A549 (cell line): ENCODE results near the gene MAP3K7CL.
"Not testable (repeated sequence)": the region's sequence is repeated elsewhere in the genome, so short reads cannot be mapped to it uniquely, and the experiment has no call there.

Experiments
- CHD2 ChIP-seq: fragments of 150-350 bp; IDR thresholded peaks from 2 replicates; pipeline ENCODE4 v1.6.1; 2014; ENCODE audit warnings: low read length; ENCODE audit not compliant: partially characterized antibody
- CTCF ChIP-seq: fragments of >200 bp; sonication (Bioruptor Twin); formaldehyde crosslinking; IDR thresholded peaks from 3 replicates; pipeline ENCODE4 v1.5.1; 2016
- JUNB ChIP-seq: fragments of >200 bp; sonication (Bioruptor Twin); formaldehyde crosslinking; IDR thresholded peaks from 2 replicates; pipeline ENCODE4 v1.6.1; 2016
- KDM5A ChIP-seq: fragments of 200-600 bp; sonication (generic); IDR thresholded peaks from 2 replicates; pipeline ENCODE4 v1.6.1; 2016; ENCODE audit warnings: antibody characterized with exemption, mild to moderate bottlenecking
- MYC ChIP-seq: IDR thresholded peaks from 2 replicates; pipeline ENCODE4 v1.6.1; 2012; ENCODE audit warnings: mild to moderate bottlenecking, inconsistent platforms, low read length, improper control_type of control experiment, borderline replicate concordance
- NR3C1 ChIP-seq: fragments of >200 bp; sonication (Bioruptor Twin); formaldehyde crosslinking; IDR thresholded peaks from 3 replicates; pipeline ENCODE4 v1.6.1; 2017
- POLR2A ChIP-seq: IDR thresholded peaks from 2 replicates; pipeline ENCODE4 v1.6.1; 2012; ENCODE audit warnings: mild to moderate bottlenecking, low read length
- RAD21 ChIP-seq, 2 experiments: fragments of >200 bp in 1 of 2; sonication (Bioruptor Twin) in 1 of 2; formaldehyde crosslinking in 1 of 2; IDR thresholded peaks in 1 of 2; conservative IDR thresholded peaks in 1 of 2; 2 replicates in 1 of 2; 3 replicates in 1 of 2; pipeline ENCODE4 v1.6.1; 2012 to 2018; ENCODE audit warnings: inconsistent platforms in 1 of 2
- RCOR1 ChIP-seq: fragments of 150-350 bp; IDR thresholded peaks from 2 replicates; pipeline ENCODE4 v1.6.1; 2014; ENCODE audit warnings: antibody characterized with exemption, low read length, low read depth
- TF ChIP-seq, protein P1 (sequence below): IDR thresholded peaks from 2 replicates; pipeline ENCODE4 v1.6.1; 2012
- TF ChIP-seq, protein P2 (sequence below): fragments of 450-650 bp; IDR thresholded peaks from 2 replicates; pipeline ENCODE4 v1.6.1; 2014; ENCODE audit warnings: antibody characterized with exemption

GRCh38 chr21:29167481-29167880 lies 37.0 kb downstream of the MAP3K7CL start:
- TF ChIP-seq JUNB; RAD21 (conservative IDR thresholded peaks at IDR 0.05 in 1 of 2, IDR thresholded peaks at IDR 0.05 in 1 of 2); POLR2A; CTCF; RCOR1; KDM5A; MYC; NR3C1; CHD2: not testable (repeated sequence)
- TF ChIP-seq, protein P1, sequence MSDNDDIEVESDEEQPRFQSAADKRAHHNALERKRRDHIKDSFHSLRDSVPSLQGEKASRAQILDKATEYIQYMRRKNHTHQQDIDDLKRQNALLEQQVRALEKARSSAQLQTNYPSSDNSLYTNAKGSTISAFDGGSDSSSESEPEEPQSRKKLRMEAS, result not testable (repeated sequence)
- TF ChIP-seq, protein P2, sequence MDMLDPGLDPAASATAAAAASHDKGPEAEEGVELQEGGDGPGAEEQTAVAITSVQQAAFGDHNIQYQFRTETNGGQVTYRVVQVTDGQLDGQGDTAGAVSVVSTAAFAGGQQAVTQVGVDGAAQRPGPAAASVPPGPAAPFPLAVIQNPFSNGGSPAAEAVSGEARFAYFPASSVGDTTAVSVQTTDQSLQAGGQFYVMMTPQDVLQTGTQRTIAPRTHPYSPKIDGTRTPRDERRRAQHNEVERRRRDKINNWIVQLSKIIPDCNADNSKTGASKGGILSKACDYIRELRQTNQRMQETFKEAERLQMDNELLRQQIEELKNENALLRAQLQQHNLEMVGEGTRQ, result not testable (repeated sequence)
